ENCODE measurements around the gene HGD. TPM values are rescaled to one million over a fixed set of nuclear protein-coding genes. Genes with fewer than 3 reads are reported as not detected.

Gene HGD
- total and polyA plus RNA-seq, 2 of the 13 experiments (the other 11 are each of a cell fraction or from before 2014, with no cell fraction given), result 265 to 398 TPM

DNA sequence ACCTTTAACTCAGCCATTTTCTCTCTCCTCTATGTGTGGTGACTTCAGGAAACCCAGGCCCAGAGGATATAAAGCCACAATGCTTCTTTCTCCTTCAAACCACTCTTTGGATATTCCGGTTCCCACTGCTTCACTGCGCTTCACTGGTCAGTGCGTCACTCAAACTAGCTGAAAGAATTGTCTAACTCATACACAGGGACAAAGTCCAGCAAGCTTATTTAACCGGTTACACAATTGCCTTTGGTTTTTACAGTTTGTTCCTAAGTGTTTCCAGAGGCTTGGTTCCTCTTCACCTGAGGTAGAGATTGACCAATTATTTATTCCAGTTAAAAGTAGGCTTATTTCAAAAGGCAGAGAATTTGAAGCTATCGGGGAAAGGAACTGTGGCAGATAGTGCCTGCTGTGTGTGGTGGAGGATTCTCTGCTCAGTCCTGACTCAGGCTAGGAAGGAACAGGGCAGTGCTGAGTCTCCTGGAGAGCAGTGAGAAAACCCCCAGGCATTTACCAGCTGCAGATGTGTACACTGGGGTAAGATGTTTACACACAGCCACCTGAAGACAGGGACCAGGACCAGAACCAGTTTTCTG lies at the start of gene HGD (continued):
- TF ChIP-seq ZNF232 (CRISPR knock-in tag; IDR thresholded peaks at IDR 0.05; ENCODE audit: borderline replicate concordance), result no peak
- no peak for TF ChIP-seq SMARCC2 (IDR thresholded peaks at IDR 0.05)
- TF ChIP-seq KLF6 (CRISPR knock-in tag; IDR thresholded peaks at IDR 0.05), result peak; percentile 85
- no peak for TF ChIP-seq ZNF20 (CRISPR knock-in tag; IDR thresholded peaks at IDR 0.05)
- TF ChIP-seq, protein P1, sequence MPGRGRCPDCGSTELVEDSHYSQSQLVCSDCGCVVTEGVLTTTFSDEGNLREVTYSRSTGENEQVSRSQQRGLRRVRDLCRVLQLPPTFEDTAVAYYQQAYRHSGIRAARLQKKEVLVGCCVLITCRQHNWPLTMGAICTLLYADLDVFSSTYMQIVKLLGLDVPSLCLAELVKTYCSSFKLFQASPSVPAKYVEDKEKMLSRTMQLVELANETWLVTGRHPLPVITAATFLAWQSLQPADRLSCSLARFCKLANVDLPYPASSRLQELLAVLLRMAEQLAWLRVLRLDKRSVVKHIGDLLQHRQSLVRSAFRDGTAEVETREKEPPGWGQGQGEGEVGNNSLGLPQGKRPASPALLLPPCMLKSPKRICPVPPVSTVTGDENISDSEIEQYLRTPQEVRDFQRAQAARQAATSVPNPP (CRISPR knock-in tag; IDR thresholded peaks at IDR 0.05), result 0 out of 2 replicates have a peak, but pooled peaks have one; percentile 18
- TF ChIP-seq, protein P2, sequence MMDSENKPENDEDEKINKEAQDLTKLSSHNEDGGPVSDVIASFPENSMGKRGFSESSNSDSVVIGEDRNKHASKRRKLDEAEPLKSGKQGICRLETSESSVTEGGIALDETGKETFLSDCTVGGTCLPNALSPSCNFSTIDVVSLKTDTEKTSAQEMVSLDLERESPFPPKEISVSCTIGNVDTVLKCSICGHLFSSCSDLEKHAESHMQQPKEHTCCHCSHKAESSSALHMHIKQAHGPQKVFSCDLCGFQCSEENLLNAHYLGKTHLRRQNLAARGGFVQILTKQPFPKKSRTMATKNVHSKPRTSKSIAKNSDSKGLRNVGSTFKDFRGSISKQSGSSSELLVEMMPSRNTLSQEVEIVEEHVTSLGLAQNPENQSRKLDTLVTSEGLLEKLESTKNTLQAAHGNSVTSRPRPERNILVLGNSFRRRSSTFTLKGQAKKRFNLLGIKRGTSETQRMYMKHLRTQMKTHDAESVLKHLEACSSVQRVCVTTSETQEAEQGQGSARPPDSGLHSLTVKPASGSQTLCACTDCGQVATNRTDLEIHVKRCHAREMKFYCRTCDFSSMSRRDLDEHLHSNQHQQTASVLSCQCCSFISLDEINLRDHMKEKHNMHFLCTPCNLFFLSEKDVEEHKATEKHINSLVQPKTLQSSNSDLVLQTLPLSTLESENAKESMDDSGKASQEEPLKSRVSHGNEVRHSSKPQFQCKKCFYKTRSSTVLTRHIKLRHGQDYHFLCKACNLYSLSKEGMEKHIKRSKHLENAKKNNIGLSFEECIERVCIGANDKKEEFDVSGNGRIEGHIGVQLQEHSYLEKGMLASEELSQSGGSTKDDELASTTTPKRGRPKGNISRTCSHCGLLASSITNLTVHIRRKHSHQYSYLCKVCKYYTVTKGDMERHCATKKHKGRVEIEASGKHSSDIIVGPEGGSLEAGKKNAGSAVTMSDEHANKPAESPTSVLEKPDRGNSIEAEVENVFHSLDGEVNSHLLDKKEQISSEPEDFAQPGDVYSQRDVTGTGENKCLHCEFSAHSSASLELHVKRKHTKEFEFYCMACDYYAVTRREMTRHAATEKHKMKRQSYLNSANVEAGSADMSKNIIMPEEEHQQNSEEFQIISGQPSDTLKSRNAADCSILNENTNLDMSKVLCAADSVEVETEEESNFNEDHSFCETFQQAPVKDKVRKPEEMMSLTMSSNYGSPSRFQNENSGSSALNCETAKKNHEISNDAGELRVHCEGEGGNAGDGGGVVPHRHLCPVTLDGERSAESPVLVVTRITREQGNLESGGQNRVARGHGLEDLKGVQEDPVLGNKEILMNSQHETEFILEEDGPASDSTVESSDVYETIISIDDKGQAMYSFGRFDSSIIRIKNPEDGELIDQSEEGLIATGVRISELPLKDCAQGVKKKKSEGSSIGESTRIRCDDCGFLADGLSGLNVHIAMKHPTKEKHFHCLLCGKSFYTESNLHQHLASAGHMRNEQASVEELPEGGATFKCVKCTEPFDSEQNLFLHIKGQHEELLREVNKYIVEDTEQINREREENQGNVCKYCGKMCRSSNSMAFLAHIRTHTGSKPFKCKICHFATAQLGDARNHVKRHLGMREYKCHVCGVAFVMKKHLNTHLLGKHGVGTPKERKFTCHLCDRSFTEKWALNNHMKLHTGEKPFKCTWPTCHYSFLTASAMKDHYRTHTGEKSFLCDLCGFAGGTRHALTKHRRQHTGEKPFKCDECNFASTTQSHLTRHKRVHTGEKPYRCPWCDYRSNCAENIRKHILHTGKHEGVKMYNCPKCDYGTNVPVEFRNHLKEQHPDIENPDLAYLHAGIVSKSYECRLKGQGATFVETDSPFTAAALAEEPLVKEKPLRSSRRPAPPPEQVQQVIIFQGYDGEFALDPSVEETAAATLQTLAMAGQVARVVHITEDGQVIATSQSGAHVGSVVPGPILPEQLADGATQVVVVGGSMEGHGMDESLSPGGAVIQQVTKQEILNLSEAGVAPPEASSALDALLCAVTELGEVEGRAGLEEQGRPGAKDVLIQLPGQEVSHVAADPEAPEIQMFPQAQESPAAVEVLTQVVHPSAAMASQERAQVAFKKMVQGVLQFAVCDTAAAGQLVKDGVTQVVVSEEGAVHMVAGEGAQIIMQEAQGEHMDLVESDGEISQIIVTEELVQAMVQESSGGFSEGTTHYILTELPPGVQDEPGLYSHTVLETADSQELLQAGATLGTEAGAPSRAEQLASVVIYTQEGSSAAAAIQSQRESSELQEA (CRISPR knock-in tag; IDR thresholded peaks at IDR 0.05; ENCODE audit: not compliant biosample characterization), result no peak
- TF ChIP-seq ZNF572 (CRISPR knock-in tag; IDR thresholded peaks at IDR 0.05), result no peak
- no peak for TF ChIP-seq PHF20 (CRISPR knock-in tag; IDR thresholded peaks at IDR 0.05)
- no peak for TF ChIP-seq ZNF136 (CRISPR knock-in tag; IDR thresholded peaks at IDR 0.05; ENCODE audit: low read depth)
- TF ChIP-seq KLF13 (CRISPR knock-in tag; IDR thresholded peaks at IDR 0.05), result no peak
- TF ChIP-seq ERF (CRISPR knock-in tag; IDR thresholded peaks at IDR 0.05), result peak; percentile 74
- TF ChIP-seq MAZ (IDR thresholded peaks at IDR 0.05; ENCODE audit: borderline replicate concordance, low read depth, low read length), result no peak
- TF ChIP-seq MAZ (CRISPR knock-in tag; IDR thresholded peaks at IDR 0.05; ENCODE audit: low read depth), result no peak
- TF ChIP-seq TP53 (CRISPR knock-in tag; conservative IDR thresholded peaks at IDR 0.05), result no peak
- no peak for TF ChIP-seq XBP1 (CRISPR knock-in tag; IDR thresholded peaks at IDR 0.05)
- TF ChIP-seq ZNF3 (CRISPR knock-in tag; IDR thresholded peaks at IDR 0.05), result 0 out of 2 replicates have a peak, but pooled peaks have one; percentile 50
- TF ChIP-seq ZNF343 (CRISPR knock-in tag; IDR thresholded peaks at IDR 0.05), result peak; percentile 89; the same call in 1 of the 2 replicates
- no peak for TF ChIP-seq SAFB2 (CRISPR knock-in tag; IDR thresholded peaks at IDR 0.05; ENCODE audit: borderline replicate concordance, low read depth)
- TF ChIP-seq ARID2 (CRISPR knock-in tag; IDR thresholded peaks at IDR 0.05; ENCODE audit: borderline replicate concordance), result no peak
- no peak for TF ChIP-seq ZNF570 (CRISPR knock-in tag; IDR thresholded peaks at IDR 0.05; ENCODE audit: borderline replicate concordance)
- TF ChIP-seq HOXA3 (CRISPR knock-in tag; IDR thresholded peaks at IDR 0.05), result peak; percentile 62
- TF ChIP-seq MBD4 (IDR thresholded peaks at IDR 0.05; ENCODE audit: borderline replicate concordance, low read length), result no peak
- no peak for TF ChIP-seq ZNF782 (CRISPR knock-in tag; IDR thresholded peaks at IDR 0.05; ENCODE audit: borderline replicate concordance)
- no peak for TF ChIP-seq ATF7-NPFF (CRISPR knock-in tag; IDR thresholded peaks at IDR 0.05; ENCODE audit: low read depth)

Measured in HepG2 (cell line).